Suprapubic skin (tissue), 3 donors: ENCODE measurements around the gene ZNF470.

Source experiments
- EP300 ChIP-seq: sonication (generic); formaldehyde crosslinking; IDR thresholded peaks from one replicate; pipeline ENCODE4 v1.6.1; 2017; ENCODE audit warnings: antibody characterized with exemption
- POLR2A ChIP-seq, 2 donors: fragments of 450-650 bp; IDR thresholded peaks; one replicate each; pipeline ENCODE4 v1.6.1; 2017; ENCODE audit warnings: antibody characterized with exemption in 2 of 2, mild to moderate bottlenecking in 2 of 2, moderate library complexity in 2 of 2
- TF ChIP-seq, protein P1 (sequence below), 2 donors: fragments of 200-600 bp in 1 of 2; fragments of 450-650 bp in 1 of 2; sonication (generic) in 1 of 2; IDR thresholded peaks; one replicate each; pipeline ENCODE4 v1.5.1; 2016 to 2019; ENCODE audit warnings: antibody characterized with exemption in 2 of 2, mild to moderate bottlenecking in 1 of 2, moderate library complexity in 1 of 2

DNA sequence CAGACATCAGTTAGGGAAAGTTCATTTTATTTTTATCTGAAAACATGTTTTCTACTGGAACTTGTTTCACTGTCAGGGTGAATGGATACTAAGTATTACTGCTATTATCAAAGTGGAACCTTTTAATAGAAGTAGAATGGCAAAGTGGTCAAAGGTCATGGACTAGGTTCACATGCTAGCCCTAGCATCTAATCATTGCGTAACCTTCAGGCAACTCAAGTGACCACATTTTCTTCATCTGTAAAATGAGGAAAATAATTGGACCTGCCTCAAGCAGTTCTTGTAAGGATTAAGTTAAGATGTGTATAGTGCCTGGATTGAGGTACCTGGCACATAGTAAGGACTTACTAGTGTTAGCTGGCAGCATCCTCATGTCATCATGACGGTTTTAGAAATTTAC is 23.5 kb upstream of the ZNF470 start:
- TF ChIP-seq POLR2A (IDR thresholded peaks at IDR 0.05) = no peak
- no peak for TF ChIP-seq EP300
- TF ChIP-seq, protein P1, sequence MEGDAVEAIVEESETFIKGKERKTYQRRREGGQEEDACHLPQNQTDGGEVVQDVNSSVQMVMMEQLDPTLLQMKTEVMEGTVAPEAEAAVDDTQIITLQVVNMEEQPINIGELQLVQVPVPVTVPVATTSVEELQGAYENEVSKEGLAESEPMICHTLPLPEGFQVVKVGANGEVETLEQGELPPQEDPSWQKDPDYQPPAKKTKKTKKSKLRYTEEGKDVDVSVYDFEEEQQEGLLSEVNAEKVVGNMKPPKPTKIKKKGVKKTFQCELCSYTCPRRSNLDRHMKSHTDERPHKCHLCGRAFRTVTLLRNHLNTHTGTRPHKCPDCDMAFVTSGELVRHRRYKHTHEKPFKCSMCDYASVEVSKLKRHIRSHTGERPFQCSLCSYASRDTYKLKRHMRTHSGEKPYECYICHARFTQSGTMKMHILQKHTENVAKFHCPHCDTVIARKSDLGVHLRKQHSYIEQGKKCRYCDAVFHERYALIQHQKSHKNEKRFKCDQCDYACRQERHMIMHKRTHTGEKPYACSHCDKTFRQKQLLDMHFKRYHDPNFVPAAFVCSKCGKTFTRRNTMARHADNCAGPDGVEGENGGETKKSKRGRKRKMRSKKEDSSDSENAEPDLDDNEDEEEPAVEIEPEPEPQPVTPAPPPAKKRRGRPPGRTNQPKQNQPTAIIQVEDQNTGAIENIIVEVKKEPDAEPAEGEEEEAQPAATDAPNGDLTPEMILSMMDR (IDR thresholded peaks at IDR 0.05) = no peak
